NCI-H510A (cell line): ENCODE measurements around the gene FGD5.
"Not testable (repeated sequence)": the region's sequence is repeated elsewhere in the genome, so short reads cannot be mapped to it uniquely, and the experiment has no call there.

Experiments used
- DNase-seq: peaks from one replicate; lab custom pipeline; 2025; lab: John Stamatoyannopoulos, UW

Gene FGD5

GRCh38 chr3:14903501-14903900, 84.7 kb downstream of the FGD5 start:
- DNase-seq = not testable (repeated sequence)

- no peak for DNase-seq
Measured at GRCh38 chr3:14905055-14905657, 86.4 kb downstream of the FGD5 start.

GRCh38 chr3:14906355-14906971, 87.7 kb downstream of the FGD5 start:
- DNase-seq = no peak

GRCh38 chr3:14907043-14907966, 88.5 kb downstream of the FGD5 start:
- no peak for DNase-seq

GRCh38 chr3:14909250-14909649, 90.5 kb downstream of the FGD5 start:
- no peak for DNase-seq

- DNase-seq = no peak
Measured at GRCh38 chr3:14911651-14912050, 92.9 kb downstream of the FGD5 start.

GRCh38 chr3:14913071-14913925, 94.5 kb downstream of the FGD5 start:
- no peak for DNase-seq

- no peak for DNase-seq
Measured at GRCh38 chr3:14913926-14914778, 95.4 kb downstream of the FGD5 start.

GRCh38 chr3:14914779-14915117, 96.0 kb downstream of the FGD5 start:
- no peak for DNase-seq

GRCh38 chr3:14915636-14916222, 97.0 kb downstream of the FGD5 start:
- no peak for DNase-seq

- DNase-seq = no peak
Measured at GRCh38 chr3:14918356-14918860, 99.6 kb downstream of the FGD5 start.

GRCh38 chr3:14920536-14920935, 101.8 kb downstream of the FGD5 start:
- DNase-seq = no peak

- peak; percentile 66 for DNase-seq
Measured at GRCh38 chr3:14921034-14921616, 102.4 kb downstream of the FGD5 start.

- no peak for DNase-seq
Measured at GRCh38 chr3:14921811-14922705, 103.3 kb downstream of the FGD5 start.

GRCh38 chr3:14922863-14923262, 104.1 kb downstream of the FGD5 start:
- no peak for DNase-seq

GRCh38 chr3:14923476-14923875, 104.7 kb downstream of the FGD5 start:
- no peak for DNase-seq

- DNase-seq = no peak
Measured at GRCh38 chr3:14925729-14926591, 107.2 kb downstream of the FGD5 start.

- no peak for DNase-seq
Measured at GRCh38 chr3:14926592-14926991, 107.8 kb downstream of the FGD5 start.
